Measurements from ENCODE around the gene PIK3R5. TPM values are rescaled to one million over a fixed set of nuclear protein-coding genes. Genes with fewer than 3 reads are reported as not detected.

PIK3R5 gene, protein sequence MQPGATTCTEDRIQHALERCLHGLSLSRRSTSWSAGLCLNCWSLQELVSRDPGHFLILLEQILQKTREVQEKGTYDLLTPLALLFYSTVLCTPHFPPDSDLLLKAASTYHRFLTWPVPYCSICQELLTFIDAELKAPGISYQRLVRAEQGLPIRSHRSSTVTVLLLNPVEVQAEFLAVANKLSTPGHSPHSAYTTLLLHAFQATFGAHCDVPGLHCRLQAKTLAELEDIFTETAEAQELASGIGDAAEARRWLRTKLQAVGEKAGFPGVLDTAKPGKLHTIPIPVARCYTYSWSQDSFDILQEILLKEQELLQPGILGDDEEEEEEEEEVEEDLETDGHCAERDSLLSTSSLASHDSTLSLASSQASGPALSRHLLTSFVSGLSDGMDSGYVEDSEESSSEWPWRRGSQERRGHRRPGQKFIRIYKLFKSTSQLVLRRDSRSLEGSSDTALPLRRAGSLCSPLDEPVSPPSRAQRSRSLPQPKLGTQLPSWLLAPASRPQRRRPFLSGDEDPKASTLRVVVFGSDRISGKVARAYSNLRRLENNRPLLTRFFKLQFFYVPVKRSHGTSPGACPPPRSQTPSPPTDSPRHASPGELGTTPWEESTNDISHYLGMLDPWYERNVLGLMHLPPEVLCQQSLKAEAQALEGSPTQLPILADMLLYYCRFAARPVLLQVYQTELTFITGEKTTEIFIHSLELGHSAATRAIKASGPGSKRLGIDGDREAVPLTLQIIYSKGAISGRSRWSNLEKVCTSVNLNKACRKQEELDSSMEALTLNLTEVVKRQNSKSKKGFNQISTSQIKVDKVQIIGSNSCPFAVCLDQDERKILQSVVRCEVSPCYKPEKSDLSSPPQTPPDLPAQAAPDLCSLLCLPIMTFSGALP
- total RNA-seq, result 5.4 TPM

DNA sequence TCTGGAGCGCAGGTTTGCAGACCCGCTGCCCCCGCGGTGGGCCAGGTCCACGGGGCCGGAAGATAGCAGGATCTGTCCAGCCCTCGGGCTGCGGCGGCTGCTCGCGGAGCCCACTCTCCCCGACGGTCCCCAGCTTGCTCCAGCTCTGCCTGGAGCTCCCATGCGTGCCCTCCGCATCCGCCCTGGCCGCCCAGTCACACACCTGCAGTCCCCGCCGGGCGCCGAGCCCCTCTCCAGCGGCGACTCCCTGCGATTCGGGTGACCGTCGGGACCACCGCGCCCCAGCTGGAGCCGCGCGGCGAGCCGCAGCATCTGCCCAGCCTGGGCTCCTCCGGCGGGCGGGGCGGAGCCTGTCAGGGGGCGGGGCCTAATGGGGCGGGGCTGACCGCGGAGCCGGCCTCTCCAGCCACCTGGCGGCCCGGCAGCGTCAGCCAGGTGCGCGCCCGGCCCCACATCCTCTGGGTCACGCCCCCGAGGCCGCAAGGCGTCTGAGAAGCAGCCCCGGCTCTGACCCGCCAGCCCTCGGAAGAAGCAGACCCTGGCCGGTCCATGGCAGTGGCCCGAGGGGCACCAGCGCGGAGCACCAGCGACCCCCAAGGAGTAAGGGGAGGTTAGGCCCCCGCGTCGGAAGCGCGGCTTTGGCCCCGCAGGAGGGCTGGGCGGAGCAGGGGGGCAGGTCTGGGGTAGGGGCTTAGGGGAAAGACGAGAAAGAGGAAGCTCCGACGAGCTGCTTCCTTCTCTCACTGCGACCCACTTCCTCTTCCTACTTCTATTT is at the start of gene PIK3R5:
Gene PIK3R5, minus strand, starts transcription at position 314 of the 775 bp plus-strand sequence. CDS start 54,213 bp downstream, outside the sequence.

DNA sequence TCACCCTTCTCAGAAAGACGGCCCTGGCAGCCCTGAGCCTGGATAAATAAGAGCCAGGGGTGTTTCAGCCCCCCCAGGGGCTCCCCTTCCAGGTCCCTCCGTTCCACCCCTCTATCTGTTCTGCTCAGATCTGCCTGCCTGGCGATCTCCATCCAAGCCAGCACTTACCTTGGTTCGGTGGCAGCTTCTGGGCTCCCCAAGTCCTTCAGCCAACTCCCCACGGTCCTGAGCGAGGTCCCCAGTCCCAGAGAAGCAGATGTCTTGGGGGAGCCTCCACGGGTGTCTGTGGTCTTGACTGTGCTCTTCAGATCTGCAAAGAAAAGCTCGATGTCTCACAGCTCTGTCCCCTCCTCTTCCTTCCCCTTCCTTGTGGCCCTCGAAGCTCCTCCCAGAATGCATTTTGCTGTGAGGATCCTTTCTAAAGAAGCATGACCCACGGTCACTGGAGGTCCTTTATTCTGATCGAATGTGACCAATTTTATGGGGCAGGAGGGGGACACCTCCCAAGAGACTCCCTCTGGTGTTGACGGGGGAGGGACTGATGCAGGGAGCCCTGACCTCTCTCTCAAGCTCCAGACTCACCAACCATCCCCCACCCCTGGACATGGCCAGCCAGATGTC is 98.0 kb downstream of the PIK3R5 start, which contains the start of gene PIK3R6:
Gene PIK3R6, minus strand, starts transcription at position 314 of the 621 bp plus-strand sequence. CDS start 17,880 bp downstream, outside the sequence.

Other genes starting within 250 kb of the PIK3R5 start
- gene CCDC42, start 220.9 kb downstream of the PIK3R5 start, total RNA-seq, result not detected
- not detected for gene SPDYE4, start 207.2 kb downstream of the PIK3R5 start, total RNA-seq
- 3.0 TPM for gene MFSD6L, start 166.3 kb downstream of the PIK3R5 start, total RNA-seq
- gene PIK3R6, start 98.0 kb downstream of the PIK3R5 start, total RNA-seq, result 1.6 TPM
- gene NTN1, start 55.8 kb upstream of the PIK3R5 start, total RNA-seq, result 11.3 TPM

Data from metanephros (tissue), 1 donor.